Erythroblast (primary cell): ENCODE results near the gene B3GNT4.
"Not testable (repeated sequence)": the region's sequence is repeated elsewhere in the genome, so short reads cannot be mapped to it uniquely, and the experiment has no call there.

ENCODE experiments used
- GATA1 ChIP-seq: IDR thresholded peaks from 2 replicates; pipeline ENCODE4 v1.6.1; 2011; ENCODE audit warnings: low read depth, mild to moderate bottlenecking, control low read depth, low read length, moderate library complexity
- POLR2A ChIP-seq: IDR thresholded peaks from 2 replicates; pipeline ENCODE4 v1.6.1; 2011; ENCODE audit warnings: mild to moderate bottlenecking, low read length

GRCh38 chr12:122176473-122176872 lies 27.0 kb upstream of the B3GNT4 start:
- TF ChIP-seq POLR2A, GATA1: not testable (repeated sequence)
